RWPE1 (cell line): ENCODE data around the gene PLCB1.
"Not testable (repeated sequence)": the region's sequence is repeated elsewhere in the genome, so short reads cannot be mapped to it uniquely, and the experiment has no call there.

Experiments
- CTCF ChIA-PET: fragments of 350-600 bp; sonication (Branson Sonifier 250); formaldehyde crosslinking; extraction: SDS; loops from one replicate; lab custom pipeline; 2021; lab: Yijun Ruan, JAX
- POLR2A ChIA-PET: fragments of 400-600 bp; formaldehyde crosslinking; extraction: SDS; loops from one replicate; lab custom pipeline; 2020; ENCODE audit warnings: antibody characterized with exemption; ENCODE audit not compliant: low non-redundant PET; lab: Yijun Ruan, JAX
- DNase-seq: peaks from one replicate; pipeline ENCODE4 v3.0.0; 2012; ENCODE audit warnings: low spot score
- H3K27ac ChIP-seq: fragments of 450-650 bp; 2 replicates; pipeline ENCODE4 v1.5.1; 2017
- CTCF ChIP-seq: fragments of 450-650 bp; conservative IDR thresholded peaks from 2 replicates; pipeline ENCODE4 v1.5.1; 2017; ENCODE audit warnings: low read depth, mild to moderate bottlenecking

Gene PLCB1

GRCh38 chr20:8589956-8590355, 457.9 kb downstream of the PLCB1 start:
- no peak for DNase-seq
- ChIA-PET POLR2A (no interaction called here), CTCF (no interaction called here)
- TF ChIP-seq CTCF = no peak
- H3K27ac ChIP-seq = no peak overlapping the region

- DNase-seq, POLR2A ChIA-PET: not testable (repeated sequence)
- CTCF ChIA-PET = interaction anchor here (0.9 kb wide), 1 partner anchor 16 kb away, joined by 4 read pairs; no protein-coding TSS in a partner anchor
- H3K27ac ChIP-seq = peak overlapping the region; percentile 94
These were observed 469.0 kb downstream of the PLCB1 start for GRCh38 chr20:8600910-8601541.

GRCh38 chr20:8601542-8601912, 469.5 kb downstream of the PLCB1 start:
- H3K27ac ChIP-seq = peak overlapping the region; percentile 94; the same call in 1 of the 2 replicates
- CTCF ChIA-PET = no interaction called here
- POLR2A ChIA-PET = no interaction called here
- DNase-seq = peak; percentile 16
- TF ChIP-seq CTCF = no peak

- POLR2A ChIA-PET = no interaction called here
- no peak for TF ChIP-seq CTCF
- no peak overlapping the region for H3K27ac ChIP-seq
- CTCF ChIA-PET = interaction anchor here (0.5 kb wide), 1 partner anchor 53 kb away, joined by 3 read pairs; no protein-coding TSS in a partner anchor
- no peak for DNase-seq
These were observed 470.5 kb downstream of the PLCB1 start for GRCh38 chr20:8602389-8603116.

GRCh38 chr20:8608470-8608869, 476.4 kb downstream of the PLCB1 start:
- no peak for DNase-seq
- ChIA-PET CTCF (interaction anchor here (0.6 kb wide), 1 partner anchor 18 kb away, joined by 3 read pairs; no protein-coding TSS in a partner anchor), POLR2A (no interaction called here)
- H3K27ac ChIP-seq = no peak overlapping the region
- TF ChIP-seq CTCF = no peak

- no peak overlapping the region for H3K27ac ChIP-seq
- CTCF ChIA-PET = interaction anchor here (0.6 kb wide), 3 partner anchors 16 to 498 kb away, joined by 3 to 4 read pairs (median 3); no protein-coding TSS in a partner anchor
- TF ChIP-seq CTCF = no peak
- no peak for DNase-seq
- POLR2A ChIA-PET = no interaction called here
These were observed 484.7 kb downstream of the PLCB1 start for GRCh38 chr20:8616792-8617191.

GRCh38 chr20:8621001-8621400, 488.9 kb downstream of the PLCB1 start:
- POLR2A ChIA-PET = no interaction called here
- DNase-seq = no peak
- no peak overlapping the region for H3K27ac ChIP-seq
- CTCF ChIA-PET = interaction anchor here (0.5 to 0.6 kb wide), 2 partner anchors 111 to 130 kb away, joined by 3 to 8 read pairs; no protein-coding TSS in a partner anchor
- TF ChIP-seq CTCF = no peak
